CD14-positive monocyte (primary cell): Measurements from ENCODE around the gene PLEKHA7. TPM values are rescaled to one million over a fixed set of nuclear protein-coding genes. Genes with fewer than 3 reads are reported as not detected.

Experiments used
- DNase-seq, 3 donors: peaks; one replicate each; pipeline ENCODE4 v3.0.0-alpha.2; 2011 to 2022
- H2AFZ ChIP-seq: 2 replicates; pipeline ENCODE4 v1.6.0; 2012; ENCODE audit warnings: mild to moderate bottlenecking, low read depth, low read length, inconsistent platforms; ENCODE audit not compliant: insufficient read depth, poor library complexity, severe bottlenecking
- H3K27ac ChIP-seq, 2 donors: 1 replicate in 1 of 2; 2 replicates in 1 of 2; pipeline ENCODE4 v1.5.1; 2012 to 2013; ENCODE audit warnings: low read length in 2 of 2, control low read depth in 1 of 2, inconsistent platforms in 1 of 2, low read depth in 1 of 2, mild to moderate bottlenecking in 1 of 2
- H3K27me3 ChIP-seq, 2 donors: one replicate each; pipeline versions ENCODE4 v1.6.0 to v1.6.1; 2011 to 2013; ENCODE audit warnings: low read length in 2 of 2; ENCODE audit not compliant: control insufficient read depth in 2 of 2, insufficient read depth in 2 of 2
- H3K36me3 ChIP-seq, 2 donors: replicated peaks in 1 of 2; 1 replicate in 1 of 2; 2 replicates in 1 of 2; pipeline versions ENCODE4 v1.5.1 to v1.6.1; 2012 to 2013; ENCODE audit warnings: low read length in 2 of 2, control low read depth in 1 of 2, inconsistent platforms in 1 of 2, mild to moderate bottlenecking in 1 of 2; ENCODE audit not compliant: insufficient read depth in 2 of 2, control insufficient read depth in 1 of 2
- H3K4me1 ChIP-seq, 2 donors: 1 replicate in 1 of 2; 2 replicates in 1 of 2; pipeline versions ENCODE4 v1.5.1 to v1.6.1; 2012 to 2013; ENCODE audit warnings: low read length in 2 of 2, control low read depth in 1 of 2, inconsistent platforms in 1 of 2, mild to moderate bottlenecking in 1 of 2, moderate library complexity in 1 of 2; ENCODE audit not compliant: insufficient read depth in 2 of 2, control insufficient read depth in 1 of 2
- H3K4me2 ChIP-seq: replicated peaks from 2 replicates; pipeline ENCODE3; 2012; ENCODE audit warnings: low read length, moderate library complexity, mild to moderate bottlenecking; ENCODE audit not compliant: poor library complexity, severe bottlenecking; ENCODE audit errors: extremely low read depth
- H3K4me3 ChIP-seq, 3 experiments: fragments of 200-600 bp in 1 of 3; sonication (generic) in 1 of 3; replicated peaks in 1 of 3; 1 replicate in 2 of 3; 2 replicates in 1 of 3; pipeline ENCODE4 v1.5.1; 2011 to 2013; ENCODE audit warnings: low read length in 3 of 3, mild to moderate bottlenecking in 3 of 3, control low read depth in 2 of 3, low read depth in 2 of 3, inconsistent platforms in 1 of 3, moderate library complexity in 1 of 3
- H3K79me2 ChIP-seq: 2 replicates; pipeline ENCODE4 v1.6.0; 2012; ENCODE audit warnings: mild to moderate bottlenecking, control low read depth, inconsistent platforms, low read length, moderate library complexity; ENCODE audit not compliant: insufficient read depth
- H3K9ac ChIP-seq: 2 replicates; pipeline ENCODE4 v1.6.0; 2017; ENCODE audit warnings: low read length, mild to moderate bottlenecking; ENCODE audit not compliant: insufficient read depth, poor library complexity, severe bottlenecking
- H3K9me3 ChIP-seq, 2 donors: replicated peaks in 1 of 2; 1 replicate in 1 of 2; 2 replicates in 1 of 2; pipeline versions ENCODE4 v1.5.1 to v1.6.1; 2012 to 2013; ENCODE audit warnings: low read length in 2 of 2, control low read depth in 1 of 2; ENCODE audit not compliant: control insufficient read depth in 1 of 2, insufficient read depth in 1 of 2
- H4K20me1 ChIP-seq: 2 replicates; pipeline ENCODE4 v1.6.0; 2012; ENCODE audit warnings: mild to moderate bottlenecking, low read length, control low read depth, moderate library complexity; ENCODE audit not compliant: insufficient read depth
- H3K27ac Mint-ChIP-seq, 7 donors: one replicate each; pipeline ENCODE4 v1.8.0; 2020; ENCODE audit warnings: mild to moderate bottlenecking in 7 of 7, mixed read lengths in 7 of 7, moderate library complexity in 6 of 7, inconsistent platforms in 2 of 7
- H3K27me3 Mint-ChIP-seq, 3 donors: one replicate each; pipeline ENCODE4 v1.8.0; 2021 to 2022; ENCODE audit warnings: low read depth in 3 of 3, mild to moderate bottlenecking in 3 of 3, mixed read lengths in 3 of 3, moderate library complexity in 3 of 3, inconsistent platforms in 1 of 3
- H3K36me3 Mint-ChIP-seq, 2 donors: one replicate each; pipeline ENCODE4 v1.8.0; 2020; ENCODE audit warnings: mixed read lengths in 2 of 2, inconsistent platforms in 1 of 2, mild to moderate bottlenecking in 1 of 2
- H3K4me1 Mint-ChIP-seq: one replicate; pipeline ENCODE4 v1.8.0; 2020; ENCODE audit warnings: mild to moderate bottlenecking, mixed read lengths
- H3K4me3 Mint-ChIP-seq, 2 donors: one replicate each; pipeline ENCODE4 v1.8.0; 2020; ENCODE audit warnings: mild to moderate bottlenecking in 2 of 2, mixed read lengths in 2 of 2, moderate library complexity in 1 of 2
- H3K9me3 Mint-ChIP-seq, 7 donors: one replicate each; pipeline ENCODE4 v1.8.0; 2020 to 2022; ENCODE audit warnings: mixed read lengths in 7 of 7, mild to moderate bottlenecking in 6 of 7, moderate library complexity in 6 of 7, inconsistent platforms in 2 of 7
- WGBS: methylation state at CpG from one replicate; pipeline ENCODE4 v1.1.5; 2013; ENCODE audit warnings: missing lambda C conversion rate; ENCODE audit not compliant: insufficient coverage; 5-methylcytosine and 5-hydroxymethylcytosine counted together
- intact Hi-C, 2 donors: fragments of 100-400 bp; cut with micrococcal nuclease; formaldehyde crosslinking; loops; one replicate each; pipeline versions ENCODE4 v1.15.0 to v1.15.1; 2023
- polyA plus RNA-seq, 3 donors: library from polyadenylated mRNA; depleted of rRNA in 1 of 3; unstranded in 2 of 3; stranded (reverse) in 1 of 3; fragments of 300-500 nt in 2 of 3; fragments of >200 nt in 1 of 3; fragmentation: Illumina TruSeq in 2 of 3; gene quantifications; 1 replicate in 2 of 3; 2 replicates in 1 of 3; pipeline ENCODE4 v1.2.3, GENCODE V29; 2012 to 2021
- TF ChIP-seq, protein P1 (sequence below): fragments of 200-600 bp; IDR thresholded peaks from one replicate; pipeline ENCODE4 v1.8.0; 2022; ENCODE audit warnings: antibody characterized with exemption, mild to moderate bottlenecking

PLEKHA7 gene
- polyA plus RNA-seq, 3 donors = 0.05 to 0.92 (median 0.22) TPM

DNA sequence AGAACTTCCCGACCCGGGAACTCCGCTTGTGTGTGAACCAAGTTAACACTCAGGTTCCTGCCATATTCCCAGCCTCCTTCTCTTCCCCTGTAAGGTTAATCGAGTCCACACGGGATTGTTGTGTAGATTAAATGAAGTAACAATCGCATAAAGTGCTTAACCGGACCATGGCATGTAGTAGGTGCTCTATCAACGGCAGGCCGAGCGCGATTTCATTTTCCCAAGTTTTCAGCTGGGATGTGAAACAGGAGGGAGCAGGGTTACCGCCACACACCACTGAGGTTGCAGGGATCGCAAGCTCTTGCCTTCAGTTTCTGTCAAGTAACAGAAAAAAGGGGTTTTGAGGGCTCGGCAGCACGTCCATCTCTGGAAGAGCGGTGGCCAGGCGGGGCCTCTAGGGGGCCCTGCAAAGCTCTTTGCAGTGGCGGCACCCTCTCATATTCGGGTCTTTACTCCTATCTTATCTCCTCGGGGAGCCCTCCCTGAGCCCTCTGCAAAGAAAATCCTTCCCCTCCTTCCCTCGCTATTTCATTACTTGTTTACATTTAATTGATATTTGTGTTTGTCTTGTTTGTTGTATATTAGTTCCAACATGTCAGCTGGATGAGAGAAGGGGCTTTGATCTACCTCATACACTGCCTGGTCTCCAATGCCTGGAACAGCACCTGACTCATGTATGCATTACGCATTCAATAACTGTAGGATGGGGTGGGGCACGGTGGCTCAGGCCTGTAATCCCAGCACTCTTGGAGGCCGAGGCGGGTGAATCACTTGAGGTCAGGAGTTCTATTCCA lies 816 bp upstream of the PLEKHA7 start:
- Mint-ChIP-seq H3K27me3 (peaks cover 31 to 42% (median 31%) of the 10 kb centered on the region in 3 donors), H3K9me3 (peaks cover 0 to 13% (median 6%) of the 10 kb centered on the region in 7 donors), H3K36me3 (peaks cover 0 to 6% of the 10 kb centered on the region in 2 donors), H3K4me3 (peak overlapping the region; percentile 74 to 92), H3K4me1 (peaks cover 6% of the 10 kb centered on the region), H3K27ac (no peak overlapping the region)
- Histone ChIP-seq H4K20me1 (no peaks in the 10 kb centered on the region), H3K27ac (no peak overlapping the region), H3K79me2 (no peaks in the 10 kb centered on the region), H3K36me3 (no peaks in the 10 kb centered on the region), H2AFZ (peak overlapping the region; percentile 53), H3K27me3 (peaks cover 48 to 62% of the 10 kb centered on the region in 2 donors), H3K9ac (peak overlapping the region; percentile 34), H3K9me3 (peaks cover 0 to 17% of the 10 kb centered on the region in 2 donors), H3K4me3 (peak overlapping the region in 2 of 3 experiments; percentile 25 to 65), H3K4me2 (peak overlapping the region; percentile 81), H3K4me1 (peaks cover 11 to 19% of the 10 kb centered on the region in 2 donors)
- no peak for DNase-seq
- intact Hi-C loops = no loop called here
- 0% methylated on average over 12 of the region's 25 CpGs for WGBS
- TF ChIP-seq, protein P1, sequence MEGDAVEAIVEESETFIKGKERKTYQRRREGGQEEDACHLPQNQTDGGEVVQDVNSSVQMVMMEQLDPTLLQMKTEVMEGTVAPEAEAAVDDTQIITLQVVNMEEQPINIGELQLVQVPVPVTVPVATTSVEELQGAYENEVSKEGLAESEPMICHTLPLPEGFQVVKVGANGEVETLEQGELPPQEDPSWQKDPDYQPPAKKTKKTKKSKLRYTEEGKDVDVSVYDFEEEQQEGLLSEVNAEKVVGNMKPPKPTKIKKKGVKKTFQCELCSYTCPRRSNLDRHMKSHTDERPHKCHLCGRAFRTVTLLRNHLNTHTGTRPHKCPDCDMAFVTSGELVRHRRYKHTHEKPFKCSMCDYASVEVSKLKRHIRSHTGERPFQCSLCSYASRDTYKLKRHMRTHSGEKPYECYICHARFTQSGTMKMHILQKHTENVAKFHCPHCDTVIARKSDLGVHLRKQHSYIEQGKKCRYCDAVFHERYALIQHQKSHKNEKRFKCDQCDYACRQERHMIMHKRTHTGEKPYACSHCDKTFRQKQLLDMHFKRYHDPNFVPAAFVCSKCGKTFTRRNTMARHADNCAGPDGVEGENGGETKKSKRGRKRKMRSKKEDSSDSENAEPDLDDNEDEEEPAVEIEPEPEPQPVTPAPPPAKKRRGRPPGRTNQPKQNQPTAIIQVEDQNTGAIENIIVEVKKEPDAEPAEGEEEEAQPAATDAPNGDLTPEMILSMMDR = peak; percentile 53

DNA sequence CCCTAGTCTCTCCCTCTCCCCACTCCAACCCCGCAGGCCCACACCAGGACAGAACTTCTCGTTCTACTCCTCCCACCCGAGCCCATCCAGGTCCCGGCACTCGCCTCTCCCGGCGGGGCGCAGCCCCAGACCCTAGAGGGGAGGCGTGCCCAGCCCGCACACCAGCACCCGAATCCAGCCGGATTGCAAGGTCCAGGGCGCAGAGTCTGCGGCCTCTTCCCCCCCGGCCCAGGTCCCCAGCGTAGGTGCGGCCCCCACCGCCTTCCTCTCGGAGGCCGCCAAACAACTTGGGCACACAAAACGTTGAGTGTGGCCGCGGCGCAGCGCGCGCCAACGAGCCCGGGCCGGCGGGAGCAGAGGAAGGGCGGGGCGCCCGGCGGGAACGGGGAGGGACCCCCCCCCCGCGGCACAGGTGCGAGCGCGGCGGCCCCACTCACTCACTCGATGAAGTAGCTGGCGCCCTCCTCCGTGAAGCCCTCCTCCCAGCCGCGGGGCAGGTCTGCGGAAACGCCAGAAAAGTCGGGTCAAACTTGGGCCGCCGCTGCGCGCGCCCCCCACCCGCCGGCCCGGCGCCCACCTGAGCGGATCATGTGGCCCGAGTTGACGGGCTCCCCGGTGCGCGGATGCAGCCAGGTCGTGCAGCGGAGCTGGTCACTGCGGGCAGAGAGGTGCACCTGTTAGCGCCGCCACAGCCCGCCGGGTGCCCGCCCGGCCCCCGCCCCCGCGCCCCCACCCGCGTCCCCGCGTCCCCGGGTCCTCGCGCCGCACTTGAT lies 480 bp downstream of the PLEKHA7 start:
- Histone ChIP-seq H3K4me2 (peak overlapping the region; percentile 81), H3K79me2 (no peaks in the 10 kb centered on the region), H3K27me3 (peaks cover 48 to 65% of the 10 kb centered on the region in 2 donors), H3K36me3 (no peaks in the 10 kb centered on the region), H2AFZ (peak overlapping the region; percentile 59), H3K4me3 (peak overlapping the region in 2 of 3 experiments; percentile 5 to 69), H3K9ac (peak overlapping the region; percentile 15), H4K20me1 (no peaks in the 10 kb centered on the region), H3K27ac (no peak overlapping the region), H3K9me3 (peaks cover 0 to 17% of the 10 kb centered on the region in 2 donors), H3K4me1 (peaks cover 11 to 19% of the 10 kb centered on the region in 2 donors)
- Mint-ChIP-seq H3K4me3 (peak overlapping the region; percentile 28 to 51), H3K27me3 (peaks cover 30 to 43% (median 31%) of the 10 kb centered on the region in 3 donors), H3K27ac (no peak overlapping the region), H3K4me1 (peaks cover 6% of the 10 kb centered on the region), H3K36me3 (peaks cover 0 to 6% of the 10 kb centered on the region in 2 donors), H3K9me3 (peaks cover 0 to 13% (median 6%) of the 10 kb centered on the region in 7 donors)
- WGBS = under 1% methylated on average over 75 of the region's 85 CpGs
- no peak for DNase-seq
- intact Hi-C loops = no loop called here
- TF ChIP-seq, protein P1 = no peak
